Activated CD8-positive, alpha-beta T cell treated with anti-CD3 and anti-CD28 coated beads for 36 hours (primary cell): ENCODE data around the gene CMAS. TPM values are rescaled to one million over a fixed set of nuclear protein-coding genes. Genes with fewer than 3 reads are reported as not detected.
A peak's percentile ranks its signal among the peaks of the same experiment; 100 is the strongest.

Experiments
- ATAC-seq: fragments of 200-7000 bp; cut with Tn5 transposase; one replicate; pipeline ENCODE4 v1.10.0; 2021; ENCODE audit warnings: mild to moderate bottlenecking, moderate library complexity
- CTCF ChIA-PET: fragments of 350-600 bp; sonication (Branson Sonifier 250); formaldehyde crosslinking; loops from one replicate; lab custom pipeline; 2021; ENCODE audit warnings: antibody characterized with exemption; lab: Charles Lee
- POLR2A ChIA-PET: fragments of 350-600 bp; sonication (Branson Sonifier 250); formaldehyde crosslinking; loops from one replicate; lab custom pipeline; 2021; ENCODE audit warnings: antibody characterized with exemption; lab: Charles Lee
- DNase-seq: peaks from one replicate; pipeline ENCODE4 v3.0.0-alpha.2; 2020
- H3K27ac Mint-ChIP-seq: one replicate; pipeline ENCODE4 v1.8.0; 2021; ENCODE audit warnings: mild to moderate bottlenecking, mixed read lengths
- H3K27me3 Mint-ChIP-seq: one replicate; pipeline ENCODE4 v1.8.0; 2021; ENCODE audit warnings: mixed read lengths
- H3K36me3 Mint-ChIP-seq: one replicate; pipeline ENCODE4 v1.8.0; 2021; ENCODE audit warnings: low read depth, mixed read lengths
- H3K4me1 Mint-ChIP-seq: one replicate; pipeline ENCODE4 v1.8.0; 2021; ENCODE audit warnings: low read depth, mixed read lengths
- H3K4me3 Mint-ChIP-seq: one replicate; pipeline ENCODE4 v1.8.0; 2021; ENCODE audit warnings: mild to moderate bottlenecking, moderate library complexity, mixed read lengths
- H3K9me3 Mint-ChIP-seq: one replicate; pipeline ENCODE4 v1.8.0; 2021; ENCODE audit warnings: mixed read lengths
- intact Hi-C: fragments of 100-400 bp; cut with micrococcal nuclease; formaldehyde crosslinking; loops from one replicate; pipeline ENCODE4 v1.10.0; 2022
- total RNA-seq, 2 experiments: library from RNA; stranded (reverse); gene quantifications; one replicate each; pipeline ENCODE4 v1.2.3, GENCODE V29; 2021
- TF ChIP-seq, protein P1 (sequence below): fragments of 200-600 bp; IDR thresholded peaks from one replicate; pipeline ENCODE4 v1.8.0; 2022; ENCODE audit warnings: antibody characterized with exemption, mild to moderate bottlenecking

The CMAS gene
- total RNA-seq, 2 experiments from 2014 or later: 33.8 to 35.6 TPM

DNA sequence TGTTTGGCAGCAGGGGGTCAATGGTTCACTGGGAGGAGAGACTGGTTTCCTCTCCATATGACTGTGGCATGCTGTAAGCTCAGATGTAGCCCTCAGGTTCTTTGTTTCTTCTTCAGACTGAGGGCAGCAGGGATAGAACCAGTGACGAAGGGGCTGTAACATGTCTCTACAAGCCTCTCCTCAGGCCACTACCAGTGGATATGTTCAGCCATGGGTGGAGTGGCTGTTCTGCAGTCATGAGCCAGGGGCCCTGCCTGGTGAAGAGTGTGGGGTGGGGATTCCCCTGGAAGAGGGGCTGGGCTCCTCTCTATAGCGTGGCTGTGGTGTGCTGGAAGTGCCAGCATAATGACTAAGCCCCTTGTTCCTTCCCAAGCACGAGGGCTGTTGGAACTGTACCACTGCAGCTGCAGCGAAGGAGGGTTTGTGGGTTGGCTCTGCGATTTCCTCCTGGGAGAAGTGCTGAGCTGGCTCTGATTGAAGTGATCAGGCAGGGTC is 55.8 kb downstream of the CMAS start:
- Mint-ChIP-seq H3K27me3 (no peaks in the 10 kb centered on the region), H3K9me3 (no peaks in the 10 kb centered on the region), H3K36me3 (no peaks in the 10 kb centered on the region), H3K27ac (no peak overlapping the region), H3K4me1 (peaks cover 12% of the 10 kb centered on the region), H3K4me3 (no peak overlapping the region)
- intact Hi-C loops: loop anchor here (5.0 kb wide), 2 partner anchors 236 to 341 kb away; no protein-coding TSS in a partner anchor
- TF ChIP-seq, protein P1, sequence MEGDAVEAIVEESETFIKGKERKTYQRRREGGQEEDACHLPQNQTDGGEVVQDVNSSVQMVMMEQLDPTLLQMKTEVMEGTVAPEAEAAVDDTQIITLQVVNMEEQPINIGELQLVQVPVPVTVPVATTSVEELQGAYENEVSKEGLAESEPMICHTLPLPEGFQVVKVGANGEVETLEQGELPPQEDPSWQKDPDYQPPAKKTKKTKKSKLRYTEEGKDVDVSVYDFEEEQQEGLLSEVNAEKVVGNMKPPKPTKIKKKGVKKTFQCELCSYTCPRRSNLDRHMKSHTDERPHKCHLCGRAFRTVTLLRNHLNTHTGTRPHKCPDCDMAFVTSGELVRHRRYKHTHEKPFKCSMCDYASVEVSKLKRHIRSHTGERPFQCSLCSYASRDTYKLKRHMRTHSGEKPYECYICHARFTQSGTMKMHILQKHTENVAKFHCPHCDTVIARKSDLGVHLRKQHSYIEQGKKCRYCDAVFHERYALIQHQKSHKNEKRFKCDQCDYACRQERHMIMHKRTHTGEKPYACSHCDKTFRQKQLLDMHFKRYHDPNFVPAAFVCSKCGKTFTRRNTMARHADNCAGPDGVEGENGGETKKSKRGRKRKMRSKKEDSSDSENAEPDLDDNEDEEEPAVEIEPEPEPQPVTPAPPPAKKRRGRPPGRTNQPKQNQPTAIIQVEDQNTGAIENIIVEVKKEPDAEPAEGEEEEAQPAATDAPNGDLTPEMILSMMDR: no peak
- ATAC-seq (peak; percentile 74), DNase-seq (peak; percentile 12)
- ChIA-PET CTCF (interaction anchor here (0.7 to 2.9 kb wide), 9 partner anchors 15 to 358 kb away, joined by 3 to 11 read pairs (median 7); no protein-coding TSS in a partner anchor), POLR2A (interaction anchor here (1.3 kb wide), 1 partner anchor 54 kb away, joined by 4 read pairs; no protein-coding TSS in a partner anchor)

DNA sequence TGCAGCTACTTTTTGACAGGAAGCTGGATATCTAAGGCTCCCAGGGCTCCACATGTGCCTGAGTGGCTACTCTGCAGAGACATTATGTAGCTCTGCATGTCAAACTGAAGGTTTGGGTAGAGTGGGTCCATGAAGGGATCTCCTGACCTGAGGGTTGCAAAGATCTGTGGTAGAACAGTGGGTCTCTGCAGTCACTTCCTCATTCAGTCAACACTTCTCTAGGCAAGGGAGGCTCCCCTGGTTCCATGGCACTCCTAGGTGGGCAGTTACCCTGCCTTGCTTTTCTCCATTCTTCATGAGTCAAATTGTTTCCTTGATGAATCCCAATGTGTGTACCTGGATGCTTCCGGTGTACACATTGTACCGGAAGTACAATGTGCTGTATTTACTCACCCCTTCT is 57.4 kb downstream of the CMAS start:
- CTCF ChIA-PET: interaction anchor here (1.8 to 2.8 kb wide), 3 partner anchors 232 to 356 kb away, joined by 4 to 10 read pairs (median 8); no protein-coding TSS in a partner anchor
- no peaks in the 10 kb centered on the region for H3K36me3 Mint-ChIP-seq
- TF ChIP-seq, protein P1: no peak
- H3K4me3 Mint-ChIP-seq: no peak overlapping the region
- peaks cover 12% of the 10 kb centered on the region for H3K4me1 Mint-ChIP-seq
- POLR2A ChIA-PET: no interaction called here
- ATAC-seq (no peak), DNase-seq (no peak)
- no peaks in the 10 kb centered on the region for H3K9me3 Mint-ChIP-seq
- H3K27me3 Mint-ChIP-seq: no peaks in the 10 kb centered on the region
- H3K27ac Mint-ChIP-seq: no peak overlapping the region
- intact Hi-C loops: loop anchor here (5.0 kb wide), 2 partner anchors 234 to 339 kb away; no protein-coding TSS in a partner anchor

GRCh38 chr12:22105542-22105941 is 59.5 kb downstream of the CMAS start:
- TF ChIP-seq, protein P1: no peak
- POLR2A ChIA-PET: no interaction called here
- H3K36me3 Mint-ChIP-seq: no peaks in the 10 kb centered on the region

GRCh38 chr12:22110176-22110575 is 64.2 kb downstream of the CMAS start:
- Mint-ChIP-seq H3K27me3 (no peaks in the 10 kb centered on the region), H3K36me3 (no peaks in the 10 kb centered on the region), H3K4me3 (no peak overlapping the region), H3K27ac (peak overlapping the region; percentile 53), H3K4me1 (peaks cover 9% of the 10 kb centered on the region), H3K9me3 (peaks cover 3% of the 10 kb centered on the region)
- intact Hi-C loops: no loop called here
- ChIA-PET CTCF (interaction anchor here (0.7 to 1.0 kb wide), 2 partner anchors 9 to 14 kb away, joined by 4 read pairs; no protein-coding TSS in a partner anchor), POLR2A (no interaction called here)
- TF ChIP-seq, protein P1: no peak
- ATAC-seq (peak; percentile 74), DNase-seq (no peak)

More at GRCh38 chr12:22105542-22105941, 59.5 kb downstream of the CMAS start:
- DNase-seq (no peak), ATAC-seq (no peak)
- CTCF ChIA-PET: no interaction called here
- H3K27ac Mint-ChIP-seq: no peak overlapping the region
- no peak overlapping the region for H3K4me3 Mint-ChIP-seq
- no peaks in the 10 kb centered on the region for H3K27me3 Mint-ChIP-seq
- H3K9me3 Mint-ChIP-seq: peaks cover 3% of the 10 kb centered on the region
- intact Hi-C loops: no loop called here
- peaks cover 20% of the 10 kb centered on the region for H3K4me1 Mint-ChIP-seq

Other genes starting within 250 kb of the CMAS start
- gene ABCC9, start 104.8 kb upstream of the CMAS start, total RNA-seq: not detected